K562 (cell line): ENCODE results near the gene PELI3. TPM values are rescaled to one million over a fixed set of nuclear protein-coding genes. Genes with fewer than 3 reads are reported as not detected.

Experiments
- ATAC-seq: fragments of 200-7000 bp; cut with Tn5 transposase; 3 replicates; pipeline ENCODE4 v1.9.1; 2020; ENCODE audit warnings: moderate library complexity
- BruUV-seq: library from RNA; stranded (reverse); fragments of 400-500 nt; replicated peaks from 2 replicates; lab custom pipeline; 2021; lab: Mats Ljungman, UMichigan
- CTCF ChIA-PET: fragments of 300-600 bp; formaldehyde crosslinking; extraction: SDS; loops from one replicate; lab custom pipeline; 2021; ENCODE audit warnings: low intra/inter-chr PET ratio; lab: Yijun Ruan, JAX
- POLR2A ChIA-PET: fragments of 300-600, 350-650 bp; sonication (Branson Sonifier 250); formaldehyde crosslinking; extraction: SDS; loops from one replicate; lab custom pipeline; 2021; ENCODE audit warnings: antibody characterized with exemption, inconsistent platforms; lab: Yijun Ruan, JAX
- DNase-seq, 4 experiments: peaks; one replicate each; pipeline versions ENCODE4 v3.0.0 to v3.0.0-alpha.2; 2011 to 2018; ENCODE audit warnings: low spot score in 3 of 4, mixed read lengths in 3 of 4; ENCODE audit errors: extremely low read depth in 1 of 4
- FAIRE-seq: peaks from 2 replicates; lab custom pipeline; 2011; peaks lifted over from hg19 to GRCh38; lab: Jason Lieb, UNC
- H2AFZ ChIP-seq: 2 replicates; pipeline ENCODE4 v1.6.0; 2011; ENCODE audit warnings: low read depth, low read length, control low read depth, inconsistent platforms
- H3K27ac ChIP-seq: fragments of 200-600 bp; 3 replicates; pipeline ENCODE4 v1.8.0; 2011; ENCODE audit warnings: low read depth, mild to moderate bottlenecking, control low read depth, inconsistent platforms, low read length, moderate library complexity, mixed read lengths; ENCODE audit errors: extremely low read depth
- H3K27me3 ChIP-seq, 2 experiments: fragments of 300-600 bp in 1 of 2; 2 replicates in 1 of 2; 3 replicates in 1 of 2; pipeline versions ENCODE4 v1.6.0 to v1.8.0; 2011; ENCODE audit warnings: inconsistent platforms in 2 of 2, low read length in 2 of 2, mild to moderate bottlenecking in 1 of 2, mixed read lengths in 1 of 2, moderate library complexity in 1 of 2; ENCODE audit not compliant: control insufficient read depth in 2 of 2, insufficient read depth in 2 of 2
- H3K36me3 ChIP-seq: fragments of 300-600 bp; 3 replicates; pipeline ENCODE4 v1.8.0; 2011; ENCODE audit warnings: mild to moderate bottlenecking, low read length, inconsistent platforms; ENCODE audit not compliant: control insufficient read depth, insufficient read depth
- H3K4me1 ChIP-seq, 2 experiments: fragments of 200-600 bp in 1 of 2; replicated peaks in 1 of 2; 2 replicates in 1 of 2; 3 replicates in 1 of 2; pipeline versions ENCODE4 v1.5.1 to v1.8.0; 2011; ENCODE audit warnings: inconsistent platforms in 2 of 2, low read length in 2 of 2, mild to moderate bottlenecking in 1 of 2, mixed read lengths in 1 of 2, moderate library complexity in 1 of 2; ENCODE audit not compliant: control insufficient read depth in 2 of 2, insufficient read depth in 2 of 2
- H3K4me2 ChIP-seq: 2 replicates; pipeline ENCODE4 v1.6.1; 2011; ENCODE audit warnings: low read length, control low read depth, inconsistent platforms, mixed read lengths; ENCODE audit not compliant: insufficient read depth
- H3K4me3 ChIP-seq: fragments of 200-600 bp; sonication (generic), shearing (Covaris generic); 2 replicates; pipeline ENCODE4 v1.5.1; 2016; ENCODE audit warnings: control low read depth, inconsistent platforms
- H3K79me2 ChIP-seq: fragments of 200-600 bp; 3 replicates; pipeline ENCODE4 v1.8.0; 2011; ENCODE audit warnings: low read length, inconsistent platforms; ENCODE audit not compliant: control insufficient read depth, insufficient read depth
- H3K9ac ChIP-seq, 2 experiments: 2 replicates each; pipeline versions ENCODE4 v1.6.0 to v1.6.1; 2011; ENCODE audit warnings: low read depth in 2 of 2, low read length in 2 of 2, control low read depth in 1 of 2, inconsistent platforms in 1 of 2, mild to moderate bottlenecking in 1 of 2, mixed read lengths in 1 of 2; ENCODE audit not compliant: insufficient read depth in 1 of 2
- H3K9me1 ChIP-seq: one replicate; pipeline ENCODE4 v1.6.0; 2011; ENCODE audit warnings: inconsistent platforms, mild to moderate bottlenecking, low read length, moderate library complexity; ENCODE audit not compliant: control insufficient read depth, insufficient read depth
- H3K9me3 ChIP-seq: replicated peaks from 2 replicates; pipeline ENCODE4 v1.5.1; 2011; ENCODE audit warnings: low read depth, low read length, inconsistent platforms; ENCODE audit not compliant: control insufficient read depth, insufficient read depth
- H4K20me1 ChIP-seq: replicated peaks from 2 replicates; pipeline ENCODE4 v1.6.1; 2011; ENCODE audit warnings: low read length, inconsistent platforms, mixed read lengths; ENCODE audit not compliant: control insufficient read depth, insufficient read depth
- CBFB ChIP-seq: sonication (generic); formaldehyde crosslinking; IDR thresholded peaks from 2 replicates; pipeline ENCODE4 v1.4.0; 2020; ENCODE audit warnings: mild to moderate bottlenecking, missing genetic modification reagents
- E2F3 ChIP-seq: fragments of 250-450 bp; sonication (Bioruptor Pico); IDR thresholded peaks from 2 replicates; pipeline ENCODE4 v1.4.0; 2020; ENCODE audit warnings: mild to moderate bottlenecking
- ELF1 ChIP-seq: fragments of 200-800 bp; sonication (Bioruptor generic); IDR thresholded peaks from 2 replicates; pipeline ENCODE4 v1.6.1; 2016; ENCODE audit warnings: missing genetic modification characterization, missing compliant biosample characterization
- GTF2F1 ChIP-seq: IDR thresholded peaks from 2 replicates; pipeline ENCODE4 v1.6.1; 2011; ENCODE audit warnings: low read depth, low read length, improper control_type of control experiment
- JUND ChIP-seq, 2 experiments: IDR thresholded peaks; 2 replicates in 1 of 2; 3 replicates in 1 of 2; pipeline ENCODE4 v1.6.1; 2011; ENCODE audit warnings: borderline replicate concordance in 2 of 2, low read depth in 2 of 2, low read length in 2 of 2, improper control_type of control experiment in 1 of 2, missing biosample characterization in 1 of 2, missing genetic modification characterization in 1 of 2, missing genetic modification reagents in 1 of 2
- LEF1 ChIP-seq: fragments of 450-650 bp; IDR thresholded peaks from 2 replicates; pipeline ENCODE4 v1.6.1; 2016; ENCODE audit warnings: mild to moderate bottlenecking
- MAFK ChIP-seq: IDR thresholded peaks from 2 replicates; pipeline ENCODE4 v1.6.1; 2011; ENCODE audit warnings: low read length, improper control_type of control experiment
- RFX5 ChIP-seq: IDR thresholded peaks from 2 replicates; pipeline ENCODE4 v1.6.1; 2011; ENCODE audit warnings: low read depth, mild to moderate bottlenecking, improper control_type of control experiment, low read length
- SIX5 ChIP-seq, 2 experiments: IDR thresholded peaks; 2 replicates each; pipeline ENCODE4 v1.6.1; 2011; ENCODE audit warnings: low read length in 2 of 2, borderline replicate concordance in 1 of 2, low read depth in 1 of 2, mild to moderate bottlenecking in 1 of 2, moderate library complexity in 1 of 2; ENCODE audit not compliant: insufficient read depth in 1 of 2
- TAL1 ChIP-seq: fragments of 450-650 bp; IDR thresholded peaks from 2 replicates; pipeline ENCODE4 v1.6.1; 2016; ENCODE audit warnings: mild to moderate bottlenecking
- THRAP3 ChIP-seq: fragments of 450-650 bp; IDR thresholded peaks from 2 replicates; pipeline ENCODE4 v1.6.1; 2016; ENCODE audit warnings: mild to moderate bottlenecking, inconsistent platforms, borderline replicate concordance
- ZNF324 ChIP-seq: fragments of 250-450 bp; sonication (Bioruptor Pico); IDR thresholded peaks from 2 replicates; pipeline ENCODE4 v1.4.0; 2020; ENCODE audit warnings: mild to moderate bottlenecking
- ZNF717 ChIP-seq: fragments of 250-450 bp; sonication (Bioruptor Pico); IDR thresholded peaks from 2 replicates; pipeline ENCODE4 v1.5.0; 2021
- in situ Hi-C: fragments of 300-500 bp; cut with MboI; formaldehyde crosslinking; loops from 4 replicates; pipeline ENCODE4 v1.15.0; 2018; ENCODE audit warnings: inconsistent platforms, mixed read lengths
- intact Hi-C: fragments of 100-400 bp; cut with micrococcal nuclease; formaldehyde crosslinking; loops from 2 replicates; pipeline ENCODE4 v1.14.2; 2022
- polyA plus RNA-seq, 8 experiments: library from polyadenylated mRNA; depleted of rRNA in 4 of 8; stranded (reverse) in 5 of 8; unstranded in 3 of 8; fragments of >200 nt; fragmentation: Nextera tagmentation in 2 of 8; fragmentation: Illumina TruSeq in 1 of 8; extraction: Ambion mirVana in 2 of 8; extraction: Trizol in 1 of 8; gene quantifications; 2 replicates each; pipeline versions ENCODE4 v1.2.1 to v1.2.3, GENCODE V29; 2011 to 2014; ENCODE audit warnings: inconsistent platforms in 1 of 8, missing spikeins in 1 of 8
- total RNA-seq, 7 experiments: library from RNA; depleted of rRNA in 6 of 7; stranded (reverse); fragments of >200 nt in 6 of 7; fragmentation: Illumina TruSeq in 2 of 7; extraction: Trizol in 2 of 7; gene quantifications; 2 replicates each; pipeline versions ENCODE4 v1.2.1 to v1.2.3, GENCODE V29; 2011 to 2021; ENCODE audit warnings: low replicate concordance in 1 of 7
- TF ChIP-seq, protein P1 (sequence below): fragments of 250-450 bp; sonication (Bioruptor Pico); IDR thresholded peaks from 2 replicates; pipeline ENCODE4 v1.4.0; 2020; ENCODE audit warnings: mild to moderate bottlenecking, moderate library complexity

Gene PELI3
- total and polyA plus RNA-seq, 9 of the 15 experiments (the other 6 are each of a cell fraction or from before 2014, with no cell fraction given), result 0.17 to 4.2 (median 1.9) TPM

DNA sequence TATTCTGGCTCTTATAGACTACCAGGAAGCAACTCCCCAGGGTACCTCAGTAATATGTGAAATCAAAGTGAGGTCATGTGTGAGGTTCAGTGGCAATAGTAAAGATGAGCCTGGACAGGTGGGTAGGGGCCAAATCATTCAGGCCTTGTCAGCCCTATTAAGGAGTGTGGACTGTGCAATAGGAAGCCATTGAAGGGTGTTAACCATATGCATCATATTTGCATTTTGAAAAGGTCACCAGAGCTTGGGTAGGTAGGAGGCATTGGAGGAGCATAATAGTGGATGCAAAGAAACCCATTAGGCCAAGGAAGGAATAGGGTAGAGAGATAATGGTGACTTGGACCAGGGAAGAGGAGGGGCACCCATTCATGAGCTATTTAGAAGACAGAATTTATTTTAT lies 19.7 kb upstream of the PELI3 start:
- Histone ChIP-seq H3K27ac (no peak overlapping the region), H3K36me3 (no peaks in the 10 kb centered on the region)
- TF ChIP-seq TAL1 (no peak), MAFK (no peak), JUND (IDR thresholded peaks at IDR 0.05; ENCODE audit: borderline replicate concordance, low read depth, low read length) (no peak), JUND (tag; IDR thresholded peaks at IDR 0.05; ENCODE audit: borderline replicate concordance, low read depth, low read length) (no peak), ELF1 (tag) (no peak), SIX5 (IDR thresholded peaks at IDR 0.05; ENCODE audit: borderline replicate concordance in 1 of 2, insufficient read depth in 1 of 2, low read depth in 1 of 2, low read length in 2 of 2) (no peak), RFX5 (no peak), THRAP3 (no peak), GTF2F1 (no peak), E2F3 (CRISPR knock-in tag) (no peak), ZNF717 (CRISPR knock-in tag) (no peak), ZNF324 (CRISPR knock-in tag) (no peak), LEF1 (no peak), CBFB (CRISPR knock-in tag) (no peak)
- TF ChIP-seq, protein P1, sequence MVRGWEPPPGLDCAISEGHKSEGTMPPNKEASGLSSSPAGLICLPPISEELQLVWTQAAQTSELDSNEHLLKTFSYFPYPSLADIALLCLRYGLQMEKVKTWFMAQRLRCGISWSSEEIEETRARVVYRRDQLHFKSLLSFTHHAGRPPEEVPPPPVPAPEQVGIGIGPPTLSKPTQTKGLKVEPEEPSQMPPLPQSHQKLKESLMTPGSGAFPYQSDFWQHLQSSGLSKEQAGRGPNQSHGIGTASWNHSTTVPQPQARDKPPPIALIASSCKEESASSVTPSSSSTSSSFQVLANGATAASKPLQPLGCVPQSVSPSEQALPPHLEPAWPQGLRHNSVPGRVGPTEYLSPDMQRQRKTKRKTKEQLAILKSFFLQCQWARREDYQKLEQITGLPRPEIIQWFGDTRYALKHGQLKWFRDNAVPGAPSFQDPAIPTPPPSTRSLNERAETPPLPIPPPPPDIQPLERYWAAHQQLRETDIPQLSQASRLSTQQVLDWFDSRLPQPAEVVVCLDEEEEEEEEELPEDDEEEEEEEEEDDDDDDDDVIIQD (CRISPR knock-in tag), result no peak
- TF ChIP-seq, all 486 proteins: peak for 0
- Histone ChIP-seq H3K4me1 (no peaks in the 10 kb centered on the region), H3K4me3 (no peak overlapping the region), H3K27me3 (peaks cover 16 to 20% of the 10 kb centered on the region in 2 experiments; a peak in 4 of 5 replicates), H2AFZ (no peak overlapping the region), H3K9me3 (0 out of 2 replicates have a peak, but pooled peaks cover 1% of the 10 kb centered on the region), H3K4me2 (no peak overlapping the region), H3K9ac (no peak overlapping the region; a peak in 1 of 4 replicates), H3K79me2 (no peaks in the 10 kb centered on the region), H3K9me1 (no peaks in the 10 kb centered on the region), H4K20me1 (no peaks in the 10 kb centered on the region)
- in situ Hi-C loops (no loop called here), intact Hi-C loops (no loop called here)
- no peak for DNase-seq
- BruUV-seq, result no TSS peak
- ChIA-PET CTCF (no interaction called here), POLR2A (interaction anchor here (1.0 to 1.1 kb wide), 2 partner anchors 8 to 9 kb away, joined by 3 to 4 read pairs; partner anchors contain the start of gene MRPL11)
- ATAC-seq, result no peak
- no peak for FAIRE-seq
